NAMALWA (cell line): ENCODE data around the gene KRT6A.

ENCODE experiments used
- DNase-seq: peaks from one replicate; pipeline ENCODE4 v3.0.0-alpha.2; 2015; ENCODE audit warnings: low spot score

Gene KRT6A

DNA sequence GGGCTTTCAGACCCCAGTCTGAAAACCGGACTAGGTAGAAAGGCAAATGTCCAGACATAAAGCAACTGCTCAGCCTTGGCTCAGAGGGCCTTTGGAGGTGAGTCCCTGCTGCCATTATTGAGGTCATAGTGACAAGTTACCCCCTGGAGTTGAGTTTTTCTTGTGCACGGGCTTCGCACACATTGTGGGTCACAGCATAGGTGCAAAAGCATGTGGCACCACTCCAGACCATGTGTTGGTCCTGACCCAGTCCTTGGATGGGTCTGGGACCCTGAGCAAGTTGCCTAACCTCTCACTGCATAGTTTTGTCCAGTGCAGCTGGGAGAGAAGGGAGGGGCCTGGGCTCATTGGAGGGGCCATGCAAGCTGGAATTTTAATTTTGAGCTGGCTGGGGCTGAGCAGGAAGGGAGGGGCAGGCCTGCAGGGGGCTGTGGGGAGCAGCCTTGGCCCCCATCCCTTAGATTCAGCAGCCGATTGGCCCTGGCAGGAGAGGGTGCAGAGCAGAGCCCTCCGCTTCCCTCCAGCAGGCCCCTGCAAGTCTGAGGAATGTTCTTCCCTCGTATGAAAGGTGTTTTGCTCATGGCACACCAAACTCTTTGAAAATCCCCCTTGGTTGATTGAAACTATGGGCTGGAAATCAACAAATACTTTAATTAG is 31.3 kb upstream of the KRT6A start:
- DNase-seq = no peak

DNA sequence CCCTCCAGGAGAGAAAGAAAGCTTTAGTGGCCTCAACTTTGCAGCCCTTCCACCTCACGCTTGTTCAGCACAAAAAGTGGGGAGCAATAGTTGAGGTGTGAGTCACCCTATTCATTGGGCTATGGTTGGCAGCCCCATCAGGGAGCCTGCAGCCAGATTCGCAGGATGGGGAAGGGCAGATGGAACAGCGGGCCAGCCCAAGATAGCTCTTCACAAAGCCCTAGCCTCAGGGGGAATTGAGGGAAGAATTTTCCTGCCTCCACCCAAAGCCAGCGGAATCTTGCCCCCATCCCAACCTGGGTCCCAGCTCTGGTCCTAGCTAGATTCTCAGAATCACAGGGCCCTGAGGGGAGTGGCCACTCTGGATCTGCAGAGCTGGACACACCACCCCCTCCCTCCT is 30.8 kb upstream of the KRT6A start:
- DNase-seq = no peak

GRCh38 chr12:52522346-52523011 is 29.4 kb upstream of the KRT6A start:
- no peak for DNase-seq

DNA sequence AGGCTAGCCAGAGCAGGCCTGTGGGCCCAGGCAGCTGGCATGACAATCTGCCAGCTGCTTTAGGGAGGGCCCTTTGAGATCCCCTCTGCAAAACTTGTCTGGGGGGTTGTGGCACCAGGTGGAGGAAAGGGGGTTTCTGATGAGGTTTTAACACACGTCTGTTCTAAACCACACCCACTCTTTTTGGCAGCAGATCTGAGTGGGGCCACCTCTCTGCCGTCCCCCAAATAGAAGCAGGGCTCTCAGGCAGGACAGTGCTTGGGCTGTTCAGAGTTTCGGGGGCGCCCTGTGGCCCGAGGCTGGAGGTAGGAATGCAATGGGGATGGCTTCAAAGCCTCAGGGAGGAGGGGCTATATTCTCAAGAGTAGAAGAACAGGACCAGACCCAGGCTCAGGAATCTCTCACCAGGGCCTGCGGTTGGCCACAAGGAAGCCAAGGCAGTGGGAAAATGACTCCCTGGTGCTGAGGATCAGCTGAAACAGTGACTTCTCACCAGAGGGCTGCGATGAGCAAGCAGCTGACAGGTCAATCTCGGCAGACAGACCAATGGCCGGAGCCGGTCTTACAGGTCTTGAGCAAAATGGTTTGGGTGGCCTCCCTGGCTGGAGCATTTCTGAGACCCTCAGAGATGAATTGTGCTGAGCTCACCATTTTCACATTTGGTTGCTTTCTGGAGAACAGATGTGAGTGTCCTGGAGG is 28.7 kb upstream of the KRT6A start:
- DNase-seq = no peak

GRCh38 chr12:52521175-52521567 is 28.1 kb upstream of the KRT6A start:
- no peak for DNase-seq

DNA sequence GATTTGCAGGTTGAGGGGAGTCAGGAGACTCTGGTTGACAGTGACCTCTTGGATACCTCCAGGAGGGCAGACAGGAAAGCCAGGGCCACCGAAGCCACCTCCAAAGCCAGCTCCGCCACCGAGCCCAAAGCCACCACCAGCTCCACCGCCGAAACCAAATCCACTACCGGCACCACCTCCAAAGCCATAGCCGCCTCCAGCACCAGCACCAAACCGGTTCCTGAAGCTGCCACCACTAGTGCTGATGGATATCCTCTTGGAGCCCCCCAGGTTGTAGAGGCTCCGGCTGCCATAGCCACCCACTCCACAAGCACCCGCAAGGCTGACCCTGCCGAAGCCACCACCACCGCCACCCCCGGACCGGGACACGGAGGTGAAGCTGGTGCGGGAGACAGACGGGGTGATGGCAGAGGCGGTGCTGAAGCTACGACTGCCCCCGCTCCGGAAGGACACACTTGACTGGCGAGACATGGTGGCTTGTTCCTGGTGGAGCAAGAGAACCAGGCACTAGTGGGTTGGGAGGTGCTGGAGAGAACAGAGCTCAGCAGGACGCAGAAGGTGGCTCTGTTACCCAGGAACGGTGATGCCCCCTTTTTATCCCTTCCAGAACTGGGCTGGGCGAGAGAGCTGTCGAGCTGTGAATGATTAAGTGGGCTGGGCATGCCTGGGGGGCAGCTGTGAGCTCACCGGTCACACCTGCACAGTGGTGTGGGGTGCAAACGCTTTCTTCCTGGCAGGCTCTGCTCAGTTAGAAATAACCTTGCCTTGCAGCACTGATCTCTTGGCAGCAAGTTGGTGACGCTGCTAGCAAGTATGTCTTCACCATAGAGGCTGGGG is 27.0 kb upstream of the KRT6A start, which contains the start of gene KRT5:
Gene KRT5, minus strand, starts transcription at position 569 of the 837 bp plus-strand sequence. Its CDS starts 98 bp downstream, at position 471.
- DNase-seq = no peak

- no peak for DNase-seq
Measured at GRCh38 chr12:52519387-52519703, 26.3 kb upstream of the KRT6A start.

DNA sequence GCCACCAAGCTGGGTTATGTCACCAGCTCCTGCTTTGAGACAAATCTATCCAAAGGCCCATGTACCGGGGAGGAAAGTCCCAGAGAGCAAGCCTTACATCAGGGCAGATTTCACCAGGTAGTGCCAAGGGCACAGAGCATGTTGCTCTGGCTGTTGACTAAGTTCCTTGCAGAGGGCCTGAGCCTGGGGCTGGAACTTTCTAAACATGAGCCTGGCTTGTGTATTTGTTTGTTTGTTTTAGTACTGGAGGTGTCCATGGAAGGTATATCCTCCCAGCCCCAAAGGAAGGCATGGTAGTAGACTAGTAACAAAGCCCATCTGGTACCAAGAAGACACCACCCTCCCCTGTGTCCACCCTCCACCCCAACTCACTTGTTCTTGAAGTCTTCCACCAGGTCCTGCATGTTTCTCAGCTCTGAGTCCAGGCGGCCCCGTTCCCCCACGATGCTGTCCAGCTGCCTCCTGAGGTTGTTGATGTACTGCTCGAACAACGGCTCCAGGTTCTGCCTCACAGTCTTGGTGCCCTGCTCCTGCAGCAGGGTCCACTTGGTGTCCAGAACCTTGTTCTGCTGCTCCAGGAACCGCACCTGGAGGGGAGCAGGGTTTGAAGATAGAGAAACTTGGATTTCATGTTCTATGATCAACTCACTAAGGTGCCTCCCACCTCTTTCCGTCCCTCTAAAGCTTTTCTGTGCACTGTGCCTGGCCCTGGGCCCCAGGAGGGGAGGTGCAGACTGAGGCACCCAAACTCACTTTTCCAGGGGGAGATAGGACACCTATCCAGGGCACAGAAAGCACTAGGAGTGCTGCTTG is 25.7 kb upstream of the KRT6A start:
- no peak for DNase-seq

- DNase-seq = no peak
Measured at GRCh38 chr12:52517888-52518287, 24.8 kb upstream of the KRT6A start.

DNA sequence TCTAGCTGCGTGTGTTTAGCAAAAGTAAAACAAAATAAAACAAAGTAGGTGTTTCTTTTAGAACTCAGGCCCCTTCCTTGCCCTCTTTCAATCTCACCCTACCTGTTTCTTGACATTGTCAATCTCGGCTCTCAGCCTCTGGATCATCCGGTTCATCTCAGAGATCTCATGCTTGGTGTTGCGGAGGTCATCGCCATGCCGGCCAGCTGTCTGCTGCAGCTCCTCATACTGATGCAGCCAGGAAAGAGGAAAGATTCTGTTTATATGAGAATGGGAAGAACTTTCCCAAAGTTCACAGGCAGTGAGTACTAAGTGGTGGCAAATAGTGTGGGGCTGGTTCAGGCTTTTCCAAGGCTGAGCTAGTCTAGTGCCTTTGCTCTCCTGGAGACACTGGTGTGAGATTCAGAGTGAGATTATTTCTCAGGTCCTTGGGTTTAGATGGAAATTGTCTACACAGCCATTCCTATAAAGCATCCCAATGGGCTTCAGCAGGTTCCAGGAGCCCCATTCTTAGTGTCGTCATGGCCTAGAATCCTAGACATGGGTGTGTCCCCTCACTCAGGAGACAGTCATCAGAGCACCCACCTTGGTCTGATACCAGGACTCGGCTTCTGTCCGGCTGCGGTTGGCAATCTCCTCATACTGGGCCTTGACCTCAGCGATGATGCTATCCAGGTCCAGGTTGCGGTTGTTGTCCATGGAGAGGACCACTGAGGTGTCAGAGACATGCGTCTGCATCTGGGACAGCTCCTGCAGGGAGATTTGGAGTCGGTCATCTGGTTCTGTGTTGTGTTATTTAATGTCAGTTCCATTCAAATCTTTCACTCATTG is 24.2 kb upstream of the KRT6A start:
- DNase-seq = no peak

DNA sequence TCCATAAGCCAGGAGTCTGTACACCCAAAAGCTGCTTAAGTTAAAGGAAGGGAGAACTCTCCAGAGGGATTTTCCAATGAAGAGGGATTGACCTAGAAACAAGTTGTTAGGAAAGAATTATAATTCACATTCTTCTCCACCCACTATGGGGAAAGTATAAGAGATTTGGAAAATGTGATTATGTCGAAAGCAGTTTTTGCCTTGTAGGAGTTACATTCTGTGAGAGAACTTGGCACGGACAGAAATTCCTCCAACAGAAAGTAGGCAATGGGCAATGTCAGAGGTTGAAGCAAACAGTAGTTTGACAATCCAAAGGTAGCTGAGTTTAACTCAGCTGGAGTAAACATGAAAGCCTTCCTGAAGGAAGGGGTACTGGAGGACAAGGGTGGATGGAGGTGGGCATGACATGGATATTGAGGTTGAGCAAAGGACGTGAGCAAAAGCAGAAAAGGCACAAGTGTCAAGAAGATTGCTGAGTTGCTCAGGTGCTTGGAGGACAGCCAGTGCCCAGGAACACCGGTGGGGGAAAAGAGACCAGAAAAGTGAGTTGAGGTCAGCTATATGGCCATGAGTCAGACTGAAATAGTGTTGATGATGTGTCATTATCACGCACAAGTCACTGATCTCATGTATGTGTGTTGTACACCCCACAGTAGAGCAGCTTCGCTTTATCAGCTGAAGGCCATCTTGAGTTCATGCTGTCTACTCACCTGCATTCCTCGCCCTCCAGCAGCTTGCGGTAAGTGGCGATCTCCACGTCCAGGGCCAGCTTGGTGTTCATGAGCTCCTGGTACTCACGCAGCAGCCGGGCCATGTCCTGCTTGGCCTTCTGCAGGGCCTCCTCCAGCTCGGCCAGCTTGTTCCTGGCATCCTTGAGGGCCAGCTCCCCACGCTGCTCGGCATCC is 23.1 kb upstream of the KRT6A start:
- no peak for DNase-seq

GRCh38 chr12:52515319-52515646 is 22.2 kb upstream of the KRT6A start:
- no peak for DNase-seq

DNA sequence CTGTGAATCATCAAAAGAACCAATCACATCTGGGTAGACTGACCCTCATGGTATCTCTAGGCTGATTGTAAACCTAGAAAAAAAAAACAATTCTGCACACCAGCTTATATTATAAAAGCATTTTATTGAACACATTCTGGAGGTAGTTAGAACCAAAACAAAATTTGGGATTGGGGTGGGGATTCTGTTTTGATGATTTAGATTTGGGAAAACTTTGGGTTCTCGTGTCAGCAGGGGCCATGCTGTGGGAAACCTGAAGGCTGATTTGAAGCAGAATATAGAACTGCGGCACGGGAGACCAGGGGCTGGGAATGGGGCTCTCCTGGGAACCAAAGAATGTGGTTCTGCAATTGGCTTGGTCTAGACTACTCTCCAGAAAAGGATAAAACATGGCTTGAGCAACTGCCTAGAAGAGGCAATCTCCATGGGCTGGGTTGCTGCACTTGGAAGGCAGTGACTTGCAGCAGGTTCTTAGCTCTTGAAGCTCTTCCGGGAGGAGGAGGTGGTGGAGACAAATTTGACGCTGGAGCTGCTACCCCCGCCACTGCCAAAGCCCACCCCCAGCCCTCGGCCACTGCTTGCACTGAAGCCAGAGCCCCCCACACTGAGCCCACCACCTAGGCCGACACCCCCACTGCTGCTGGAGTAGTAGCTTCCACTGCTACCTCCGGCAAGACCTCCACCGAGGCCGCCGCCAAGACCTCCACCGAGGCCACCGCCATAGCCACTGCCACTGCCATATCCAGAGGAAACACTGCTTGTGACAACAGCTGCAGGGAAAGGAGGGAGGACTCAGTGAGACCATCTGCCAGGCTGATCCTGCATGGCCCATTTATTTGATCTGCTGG is 21.6 kb upstream of the KRT6A start:
- DNase-seq = no peak

GRCh38 chr12:52513736-52514135 is 20.7 kb upstream of the KRT6A start:
- no peak for DNase-seq

GRCh38 chr12:52508211-52508610 is 15.2 kb upstream of the KRT6A start:
- no peak for DNase-seq

- peak; percentile 50 for DNase-seq
Measured at GRCh38 chr12:52506858-52507715, 14.0 kb upstream of the KRT6A start.

DNA sequence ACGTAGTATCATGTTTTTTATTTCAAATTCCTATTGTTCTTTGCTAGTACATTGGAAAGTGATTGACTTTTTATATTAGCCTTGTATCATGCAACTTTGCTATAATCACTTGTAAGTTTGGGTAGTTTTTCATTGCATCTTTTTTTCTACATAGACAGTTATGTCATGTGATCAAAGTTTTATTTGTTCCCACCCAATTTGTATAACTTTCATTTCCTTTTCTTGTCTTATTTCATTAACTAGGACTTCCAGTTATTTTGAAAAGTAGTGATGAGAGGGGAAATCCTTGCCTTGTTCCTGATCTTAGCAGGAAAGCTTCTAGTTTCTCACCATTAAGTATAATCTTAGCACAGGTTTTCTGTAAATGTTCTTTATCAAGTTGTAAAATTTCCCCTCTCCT is 9.8 kb upstream of the KRT6A start:
- DNase-seq = no peak

GRCh38 chr12:52501490-52501889 is 8.4 kb upstream of the KRT6A start:
- no peak for DNase-seq
